Endothelial cell of hepatic sinusoid (primary cell): Measurements from ENCODE around the gene ASAP2.

Experiments
- in situ Hi-C: cut with HindIII; loops from 2 replicates; pipeline ENCODE4 v1.10.0; 2017; ENCODE audit warnings: low sequenced_read_pairs

The ASAP2 gene

GRCh38 chr2:9269695-9270360 lies 63.2 kb downstream of the ASAP2 start:
- in situ Hi-C loops: no loop called here

- in situ Hi-C loops: no loop called here
Measured at GRCh38 chr2:9271091-9271490, 64.5 kb downstream of the ASAP2 start.

- in situ Hi-C loops: no loop called here
Measured at GRCh38 chr2:9271691-9272090, 65.1 kb downstream of the ASAP2 start.

- in situ Hi-C loops: no loop called here
Measured at GRCh38 chr2:9273486-9274130, 67.0 kb downstream of the ASAP2 start.

- in situ Hi-C loops: no loop called here
Measured at GRCh38 chr2:9274701-9275343, 68.2 kb downstream of the ASAP2 start.

- in situ Hi-C loops: no loop called here
Measured at GRCh38 chr2:9275399-9275798, 68.8 kb downstream of the ASAP2 start.

GRCh38 chr2:9276074-9276473 lies 69.5 kb downstream of the ASAP2 start:
- in situ Hi-C loops: no loop called here

GRCh38 chr2:9276901-9277451 lies 70.4 kb downstream of the ASAP2 start:
- in situ Hi-C loops: no loop called here

GRCh38 chr2:9278439-9278838 lies 71.8 kb downstream of the ASAP2 start:
- in situ Hi-C loops: no loop called here

GRCh38 chr2:9279426-9279825 lies 72.8 kb downstream of the ASAP2 start:
- in situ Hi-C loops: no loop called here

GRCh38 chr2:9280224-9280623 lies 73.6 kb downstream of the ASAP2 start:
- in situ Hi-C loops: no loop called here

- in situ Hi-C loops: no loop called here
Measured at GRCh38 chr2:9281145-9281544, 74.5 kb downstream of the ASAP2 start.

GRCh38 chr2:9282128-9283112 lies 75.8 kb downstream of the ASAP2 start:
- in situ Hi-C loops: no loop called here

- in situ Hi-C loops: no loop called here
Measured at GRCh38 chr2:9284521-9285297, 78.1 kb downstream of the ASAP2 start.

- in situ Hi-C loops: no loop called here
Measured at GRCh38 chr2:9285385-9285920, 78.8 kb downstream of the ASAP2 start.

GRCh38 chr2:9285921-9286320 lies 79.3 kb downstream of the ASAP2 start:
- in situ Hi-C loops: no loop called here

- in situ Hi-C loops: no loop called here
Measured at GRCh38 chr2:9286554-9287399, 80.2 kb downstream of the ASAP2 start.

- in situ Hi-C loops: no loop called here
Measured at GRCh38 chr2:9287400-9288045, 80.9 kb downstream of the ASAP2 start.
